Mucosa of descending colon (tissue), 3 donors: Measurements from ENCODE around the gene GPN3. TPM values are rescaled to one million over a fixed set of nuclear protein-coding genes. Genes with fewer than 3 reads are reported as not detected.

Experiments
- ATAC-seq: fragments of 200-7000 bp; cut with Tn5 transposase; one replicate; pipeline ENCODE4 v1.9.1; 2020; ENCODE audit warnings: mild to moderate bottlenecking, moderate library complexity
- DNase-seq, 3 donors: peaks; one replicate each; pipeline ENCODE4 v3.0.0-alpha.2; 2020
- H3K36me3 ChIP-seq: fragments of 200-600 bp; one replicate; pipeline ENCODE4 v1.8.0; 2021; ENCODE audit warnings: low read depth, mild to moderate bottlenecking
- H3K4me1 ChIP-seq: fragments of 200-600 bp; one replicate; pipeline ENCODE4 v1.8.0; 2021; ENCODE audit warnings: low read depth, mild to moderate bottlenecking
- H3K4me3 ChIP-seq: fragments of 200-600 bp; one replicate; pipeline ENCODE4 v1.8.0; 2021; ENCODE audit warnings: mild to moderate bottlenecking
- H3K9me3 ChIP-seq: fragments of 200-600 bp; one replicate; pipeline ENCODE4 v1.8.0; 2021; ENCODE audit warnings: mild to moderate bottlenecking
- CTCF ChIP-seq: fragments of 200-600 bp; IDR thresholded peaks from one replicate; pipeline ENCODE4 v1.8.0; 2022; ENCODE audit warnings: antibody characterized with exemption, mild to moderate bottlenecking
- intact Hi-C, 2 donors: fragments of 100-400 bp; cut with DNase I in 1 of 2; cut with micrococcal nuclease in 1 of 2; formaldehyde crosslinking; loops; one replicate each; pipeline versions ENCODE4 v1.11.0 to v1.11.1; 2022; cut with DNase I, micrococcal nuclease
- total RNA-seq, 3 donors: library from RNA; stranded (reverse); fragmentation: NEBNext Ultra II Directional in 2 of 3; extraction: Animal tissue kit (Norgen Biotek cat#: 25700) in 2 of 3; gene quantifications; one replicate each; pipeline versions ENCODE4 v1.2.1 to v1.2.4, GENCODE V29; 2021 to 2023
- donor health status: DM: no; HTN: no; CAD: no; lungs with moderate emphysema.
- donor health status: DM: no; HTN: no; CAD: no.
- donor health status: DM: no; HTN: yes; CAD: no.

Gene GPN3
- total RNA-seq, 3 donors from 2014 or later, result 9.0 to 15.8 (median 12.4) TPM

- intact Hi-C loops, result no loop called here
- ATAC-seq (no peak), DNase-seq (no peak)
- Histone ChIP-seq H3K9me3 (no peaks in the 10 kb centered on the region), H3K4me1 (peaks cover 8% of the 10 kb centered on the region), H3K36me3 (no peaks in the 10 kb centered on the region), H3K4me3 (no peak overlapping the region)
- TF ChIP-seq CTCF, result no peak
These were observed 37.3 kb upstream of the GPN3 start for GRCh38 chr12:110505332-110505731.

- ATAC-seq, result no peak
- Histone ChIP-seq H3K4me1 (peaks cover 13% of the 10 kb centered on the region), H3K36me3 (no peaks in the 10 kb centered on the region), H3K4me3 (no peak overlapping the region), H3K9me3 (no peaks in the 10 kb centered on the region)
- intact Hi-C loops, result no loop called here
- no peak for DNase-seq
- no peak for TF ChIP-seq CTCF
These were observed 35.4 kb upstream of the GPN3 start for GRCh38 chr12:110503432-110503831.

- H3K4me3 ChIP-seq, result peak within 1 kb of the TSS; percentile 86
- no peak for TF ChIP-seq CTCF
- no peaks in the 10 kb centered on the region for H3K36me3 ChIP-seq
- H3K9me3 ChIP-seq, result no peaks in the 10 kb centered on the region
- ATAC-seq, result peak; percentile 99
- peaks cover 13% of the 10 kb centered on the region for H3K4me1 ChIP-seq
- DNase-seq, result peak; percentile 99
- intact Hi-C loops, result no loop called here
These were observed 34.0 kb upstream of the GPN3 start, which contains the start of the genes RAD9B and VPS29 for GRCh38 chr12:110501752-110502738. RAD9B (plus strand) TSS chr12:110502331; CDS start chr12:110502338, 7 bp downstream. VPS29 (minus strand) TSS chr12:110502111; CDS start chr12:110502051, 60 bp downstream.

- ATAC-seq, result peak; percentile 60
- Histone ChIP-seq H3K9me3 (no peaks in the 10 kb centered on the region), H3K4me1 (peaks cover 13% of the 10 kb centered on the region), H3K36me3 (no peaks in the 10 kb centered on the region), H3K4me3 (peak overlapping the region; percentile 86)
- intact Hi-C loops, result no loop called here
- peak in 2 of 3 donors; percentile 55 to 56 for DNase-seq
- TF ChIP-seq CTCF, result no peak
These were observed 33.3 kb upstream of the GPN3 start for GRCh38 chr12:110501399-110501751.

GRCh38 chr12:110498984-110499706 lies 31.1 kb upstream of the GPN3 start:
- no peak for TF ChIP-seq CTCF
- DNase-seq, result no peak

More at GRCh38 chr12:110498984-110499706, 31.1 kb upstream of the GPN3 start:
- no peak overlapping the region for H3K4me3 ChIP-seq
- peaks cover 13% of the 10 kb centered on the region for H3K4me1 ChIP-seq
- no peaks in the 10 kb centered on the region for H3K9me3 ChIP-seq
- ATAC-seq, result no peak
- intact Hi-C loops, result no loop called here
- no peaks in the 10 kb centered on the region for H3K36me3 ChIP-seq
